Activated T-cell treated with anti-CD3 and anti-CD28 coated beads for 48 hours (primary cell): ENCODE data around the gene MUC5AC.

Experiments used
- DNase-seq: peaks from one replicate; pipeline ENCODE4 v3.0.0-alpha.2; 2020; ENCODE audit warnings: low read depth

MUC5AC gene

GRCh38 chr11:1226226-1226985 is 68.7 kb downstream of the MUC5AC start:
- no peak for DNase-seq

GRCh38 chr11:1226986-1227550 is 69.3 kb downstream of the MUC5AC start:
- DNase-seq: no peak

GRCh38 chr11:1227551-1228100 is 69.9 kb downstream of the MUC5AC start:
- no peak for DNase-seq

- no peak for DNase-seq
Observed at GRCh38 chr11:1228101-1228821, 70.5 kb downstream of the MUC5AC start.

- no peak for DNase-seq
Observed at GRCh38 chr11:1228921-1229451, 71.2 kb downstream of the MUC5AC start.

- no peak for DNase-seq
Observed at GRCh38 chr11:1229471-1230120, 71.8 kb downstream of the MUC5AC start.

- DNase-seq: no peak
Observed at GRCh38 chr11:1230121-1230455, 72.3 kb downstream of the MUC5AC start.

- DNase-seq: no peak
Observed at GRCh38 chr11:1230456-1231395, 73.0 kb downstream of the MUC5AC start.

- no peak for DNase-seq
Observed at GRCh38 chr11:1231396-1232020, 73.8 kb downstream of the MUC5AC start.

- DNase-seq: no peak
Observed at GRCh38 chr11:1232021-1232882, 74.5 kb downstream of the MUC5AC start.

- no peak for DNase-seq
Observed at GRCh38 chr11:1232883-1233321, 75.1 kb downstream of the MUC5AC start.

- no peak for DNase-seq
Observed at GRCh38 chr11:1233351-1234053, 75.7 kb downstream of the MUC5AC start.

- DNase-seq: no peak
Observed at GRCh38 chr11:1234054-1234720, 76.4 kb downstream of the MUC5AC start.

GRCh38 chr11:1234771-1235305 is 77.1 kb downstream of the MUC5AC start:
- no peak for DNase-seq

GRCh38 chr11:1235306-1235900 is 77.7 kb downstream of the MUC5AC start:
- no peak for DNase-seq

- no peak for DNase-seq
Observed at GRCh38 chr11:1235901-1236315, 78.2 kb downstream of the MUC5AC start.

- DNase-seq: no peak
Observed at GRCh38 chr11:1236316-1237127, 78.8 kb downstream of the MUC5AC start.
